ENCODE data around the gene GFAP. TPM values are rescaled to one million over a fixed set of nuclear protein-coding genes. Genes with fewer than 3 reads are reported as not detected.

Gene GFAP
- polyA plus RNA-seq, 4 donors, result 0.32 to 1.3 (median 0.45) TPM; not detected in 1

- no peaks in the 10 kb centered on the region for H3K36me3 ChIP-seq (ENCODE audit: control insufficient read depth in 3 of 3, insufficient read depth in 2 of 3, low read depth in 1 of 3, low read length in 3 of 3)
- H3K9me3 ChIP-seq (ENCODE audit: control insufficient read depth in 2 of 2, insufficient read depth in 1 of 2, low read depth in 1 of 2, low read length in 1 of 2), result no peaks in the 10 kb centered on the region
- no peak overlapping the region for H3K4me3 ChIP-seq (ENCODE audit: low read depth in 1 of 3, low read length in 3 of 3)
- no peak for DNase-seq
- 73 to 78% (median 75%) methylated on average over 7 of the region's 7 CpGs for WGBS, 3 donors
- H3K4me1 ChIP-seq (ENCODE audit: control insufficient read depth in 3 of 3, insufficient read depth in 2 of 3, low read depth in 1 of 3, low read length in 2 of 3), result peaks cover 0 to 3% (median 0%) of the 10 kb centered on the region in 3 donors
- H3K27me3 ChIP-seq (ENCODE audit: control insufficient read depth in 3 of 3, insufficient read depth in 3 of 3, low read length in 3 of 3), result peaks cover 0 to 25% (median 0%) of the 10 kb centered on the region in 3 donors
- no peak overlapping the region for H3K27ac ChIP-seq (ENCODE audit: low read depth in 1 of 3, low read length in 2 of 3)
- no peak for FAIRE-seq
Observed at GRCh38 chr17:44920565-44920940, 5.3 kb upstream of the GFAP start.

GRCh38 chr17:44919885-44920564 lies 4.7 kb upstream of the GFAP start:
- Histone ChIP-seq H3K4me3 (ENCODE audit: low read depth in 1 of 3, low read length in 3 of 3) (no peak overlapping the region), H3K4me1 (ENCODE audit: control insufficient read depth in 3 of 3, insufficient read depth in 2 of 3, low read depth in 1 of 3, low read length in 2 of 3) (peaks cover 0 to 3% (median 0%) of the 10 kb centered on the region in 3 donors), H3K9me3 (ENCODE audit: control insufficient read depth in 2 of 2, insufficient read depth in 1 of 2, low read depth in 1 of 2, low read length in 1 of 2) (no peaks in the 10 kb centered on the region), H3K27ac (ENCODE audit: low read depth in 1 of 3, low read length in 2 of 3) (no peak overlapping the region), H3K27me3 (ENCODE audit: control insufficient read depth in 3 of 3, insufficient read depth in 3 of 3, low read length in 3 of 3) (peaks cover 0 to 25% (median 0%) of the 10 kb centered on the region in 3 donors), H3K36me3 (ENCODE audit: control insufficient read depth in 3 of 3, insufficient read depth in 2 of 3, low read depth in 1 of 3, low read length in 3 of 3) (no peaks in the 10 kb centered on the region)
- WGBS, 3 donors, result 11 to 14% (median 13%) methylated on average over 9 of the region's 9 CpGs
- peak; percentile 75 to 76 for DNase-seq
- FAIRE-seq, result no peak

GRCh38 chr17:44919411-44919810 lies 4.1 kb upstream of the GFAP start:
- Histone ChIP-seq H3K4me1 (ENCODE audit: control insufficient read depth in 3 of 3, insufficient read depth in 2 of 3, low read depth in 1 of 3, low read length in 2 of 3) (peaks cover 0 to 3% (median 0%) of the 10 kb centered on the region in 3 donors), H3K4me3 (ENCODE audit: low read depth in 1 of 3, low read length in 3 of 3) (no peak overlapping the region), H3K27ac (ENCODE audit: low read depth in 1 of 3, low read length in 2 of 3) (no peak overlapping the region), H3K9me3 (ENCODE audit: control insufficient read depth in 2 of 2, insufficient read depth in 1 of 2, low read depth in 1 of 2, low read length in 1 of 2) (no peaks in the 10 kb centered on the region), H3K36me3 (ENCODE audit: control insufficient read depth in 3 of 3, insufficient read depth in 2 of 3, low read depth in 1 of 3, low read length in 3 of 3) (no peaks in the 10 kb centered on the region), H3K27me3 (ENCODE audit: control insufficient read depth in 3 of 3, insufficient read depth in 3 of 3, low read length in 3 of 3) (peaks cover 0 to 25% (median 0%) of the 10 kb centered on the region in 3 donors)
- 53 to 76% (median 70%) methylated on average over 2 of the region's 2 CpGs for WGBS, 3 donors
- DNase-seq (no peak), FAIRE-seq (no peak)

- H3K36me3 ChIP-seq (ENCODE audit: control insufficient read depth in 3 of 3, insufficient read depth in 2 of 3, low read depth in 1 of 3, low read length in 3 of 3), result no peaks in the 10 kb centered on the region
- 91 to 93% (median 93%) methylated on average over 2 of the region's 2 CpGs for WGBS, 3 donors
- no peaks in the 10 kb centered on the region for H3K9me3 ChIP-seq (ENCODE audit: control insufficient read depth in 2 of 2, insufficient read depth in 1 of 2, low read depth in 1 of 2, low read length in 1 of 2)
- peaks cover 0 to 31% (median 0%) of the 10 kb centered on the region in 3 donors for H3K27me3 ChIP-seq (ENCODE audit: control insufficient read depth in 3 of 3, insufficient read depth in 3 of 3, low read length in 3 of 3)
- no peak overlapping the region for H3K27ac ChIP-seq (ENCODE audit: low read depth in 1 of 3, low read length in 2 of 3)
- DNase-seq (no peak), FAIRE-seq (no peak)
- H3K4me3 ChIP-seq (ENCODE audit: low read depth in 1 of 3, low read length in 3 of 3), result no peak overlapping the region
- peaks cover 0 to 3% (median 0%) of the 10 kb centered on the region in 3 donors for H3K4me1 ChIP-seq (ENCODE audit: control insufficient read depth in 3 of 3, insufficient read depth in 2 of 3, low read depth in 1 of 3, low read length in 2 of 3)
Observed at GRCh38 chr17:44918006-44918405, 2.7 kb upstream of the GFAP start.

- Histone ChIP-seq H3K9me3 (ENCODE audit: control insufficient read depth in 2 of 2, insufficient read depth in 1 of 2, low read depth in 1 of 2, low read length in 1 of 2) (no peaks in the 10 kb centered on the region), H3K27ac (ENCODE audit: low read depth in 1 of 3, low read length in 2 of 3) (no peak overlapping the region), H3K27me3 (ENCODE audit: control insufficient read depth in 3 of 3, insufficient read depth in 3 of 3, low read length in 3 of 3) (peaks cover 0 to 28% (median 0%) of the 10 kb centered on the region in 3 donors), H3K4me1 (ENCODE audit: control insufficient read depth in 3 of 3, insufficient read depth in 2 of 3, low read depth in 1 of 3, low read length in 2 of 3) (peaks cover 0 to 3% (median 0%) of the 10 kb centered on the region in 3 donors), H3K36me3 (ENCODE audit: control insufficient read depth in 3 of 3, insufficient read depth in 2 of 3, low read depth in 1 of 3, low read length in 3 of 3) (no peaks in the 10 kb centered on the region), H3K4me3 (ENCODE audit: low read depth in 1 of 3, low read length in 3 of 3) (no peak overlapping the region)
- no peak for DNase-seq
- 53 to 78% (median 68%) methylated on average over 6 of the region's 6 CpGs for WGBS, 3 donors
- no peak for FAIRE-seq
Observed at GRCh38 chr17:44917456-44917855, 2.2 kb upstream of the GFAP start.

GRCh38 chr17:44916781-44917241 lies 1.5 kb upstream of the GFAP start:
- H3K4me3 ChIP-seq (ENCODE audit: low read depth in 1 of 3, low read length in 3 of 3), result no peak overlapping the region
- no peak for DNase-seq
- 60 to 74% (median 71%) methylated on average over 7 to 10 of the region's 10 CpGs for WGBS, 3 donors
- peaks cover 0 to 5% (median 0%) of the 10 kb centered on the region in 3 donors for H3K4me1 ChIP-seq (ENCODE audit: control insufficient read depth in 3 of 3, insufficient read depth in 2 of 3, low read depth in 1 of 3, low read length in 2 of 3)
- H3K27ac ChIP-seq (ENCODE audit: low read depth in 1 of 3, low read length in 2 of 3), result no peak overlapping the region
- no peaks in the 10 kb centered on the region for H3K36me3 ChIP-seq (ENCODE audit: control insufficient read depth in 3 of 3, insufficient read depth in 2 of 3, low read depth in 1 of 3, low read length in 3 of 3)
- H3K27me3 ChIP-seq (ENCODE audit: control insufficient read depth in 3 of 3, insufficient read depth in 3 of 3, low read length in 3 of 3), result peaks cover 0 to 29% (median 0%) of the 10 kb centered on the region in 3 donors
- no peaks in the 10 kb centered on the region for H3K9me3 ChIP-seq (ENCODE audit: control insufficient read depth in 2 of 2, insufficient read depth in 1 of 2, low read depth in 1 of 2, low read length in 1 of 2)
- FAIRE-seq, result no peak

- 82 to 84% (median 83%) methylated on average over 11 of the region's 11 CpGs for WGBS, 3 donors
- no peaks in the 10 kb centered on the region for H3K36me3 ChIP-seq (ENCODE audit: control insufficient read depth in 3 of 3, insufficient read depth in 2 of 3, low read depth in 1 of 3, low read length in 3 of 3)
- FAIRE-seq (no peak), DNase-seq (no peak)
- H3K27me3 ChIP-seq (ENCODE audit: control insufficient read depth in 3 of 3, insufficient read depth in 3 of 3, low read length in 3 of 3), result peaks cover 0 to 29% (median 0%) of the 10 kb centered on the region in 3 donors
- peaks cover 0 to 9% (median 0%) of the 10 kb centered on the region in 3 donors for H3K4me1 ChIP-seq (ENCODE audit: control insufficient read depth in 3 of 3, insufficient read depth in 2 of 3, low read depth in 1 of 3, low read length in 2 of 3)
- no peaks in the 10 kb centered on the region for H3K9me3 ChIP-seq (ENCODE audit: control insufficient read depth in 2 of 2, insufficient read depth in 1 of 2, low read depth in 1 of 2, low read length in 1 of 2)
- no peak overlapping the region for H3K27ac ChIP-seq (ENCODE audit: low read depth in 1 of 3, low read length in 2 of 3)
- H3K4me3 ChIP-seq (ENCODE audit: low read depth in 1 of 3, low read length in 3 of 3), result no peak overlapping the region
Observed at GRCh38 chr17:44915862-44916780, 821 bp upstream of the GFAP start.

- FAIRE-seq (no peak), DNase-seq (no peak)
- peaks cover 0 to 20% (median 0%) of the 10 kb centered on the region in 3 donors for H3K27me3 ChIP-seq (ENCODE audit: control insufficient read depth in 3 of 3, insufficient read depth in 3 of 3, low read length in 3 of 3)
- no peak overlapping the region for H3K27ac ChIP-seq (ENCODE audit: low read depth in 1 of 3, low read length in 2 of 3)
- no peaks in the 10 kb centered on the region for H3K36me3 ChIP-seq (ENCODE audit: control insufficient read depth in 3 of 3, insufficient read depth in 2 of 3, low read depth in 1 of 3, low read length in 3 of 3)
- H3K9me3 ChIP-seq (ENCODE audit: control insufficient read depth in 2 of 2, insufficient read depth in 1 of 2, low read depth in 1 of 2, low read length in 1 of 2), result no peaks in the 10 kb centered on the region
- peaks cover 0 to 9% (median 0%) of the 10 kb centered on the region in 3 donors for H3K4me1 ChIP-seq (ENCODE audit: control insufficient read depth in 3 of 3, insufficient read depth in 2 of 3, low read depth in 1 of 3, low read length in 2 of 3)
- WGBS, 3 donors, result 86 to 92% (median 89%) methylated on average over 19 of the region's 19 CpGs
- H3K4me3 ChIP-seq (ENCODE audit: low read depth in 1 of 3, low read length in 3 of 3), result no peak overlapping the region
Observed at GRCh38 chr17:44914698-44915271, 515 bp downstream of the GFAP start.
